ENCODE results near the gene PSMA2.
A peak's percentile ranks its signal among the peaks of the same experiment; 100 is the strongest.

PSMA2 gene

GRCh38 chr7:42914009-42914408, 18.0 kb downstream of the PSMA2 start:
- TF ChIP-seq ZFX (IDR thresholded peaks at IDR 0.05; ENCODE audit: borderline replicate concordance) (no peak), CTCF (IDR thresholded peaks at IDR 0.05) (no peak)
- H3K27ac ChIP-seq = no peak overlapping the region

GRCh38 chr7:42913591-42913990, 18.4 kb downstream of the PSMA2 start:
- no peak overlapping the region for H3K27ac ChIP-seq
- TF ChIP-seq ZFX (IDR thresholded peaks at IDR 0.05; ENCODE audit: borderline replicate concordance) (no peak), CTCF (IDR thresholded peaks at IDR 0.05) (no peak)

GRCh38 chr7:42911454-42912447, 20.2 kb downstream of the PSMA2 start, which contains the start of gene C7orf25:
Gene C7orf25, minus strand, starts transcription at chr7:42912070. Its CDS starts 1,170 bp downstream, at chr7:42910900.
- H3K27ac ChIP-seq = peak within 1 kb of the TSS; percentile 64
- TF ChIP-seq ZFX (IDR thresholded peaks at IDR 0.05; ENCODE audit: borderline replicate concordance) = no peak
- peak; percentile 28 for TF ChIP-seq CTCF (IDR thresholded peaks at IDR 0.05)

- TF ChIP-seq CTCF (IDR thresholded peaks at IDR 0.05) = no peak
- TF ChIP-seq ZFX (IDR thresholded peaks at IDR 0.05; ENCODE audit: borderline replicate concordance) = no peak
- no peak overlapping the region for H3K27ac ChIP-seq
Observed at GRCh38 chr7:42910306-42910705, 21.7 kb downstream of the PSMA2 start.

- H3K27ac ChIP-seq = no peak overlapping the region
- TF ChIP-seq ZFX (IDR thresholded peaks at IDR 0.05; ENCODE audit: borderline replicate concordance) = no peak
Observed at GRCh38 chr7:42907316-42907715, 24.7 kb downstream of the PSMA2 start.

GRCh38 chr7:42906181-42906580, 25.8 kb downstream of the PSMA2 start:
- TF ChIP-seq ZFX (IDR thresholded peaks at IDR 0.05; ENCODE audit: borderline replicate concordance) (no peak), CTCF (IDR thresholded peaks at IDR 0.05) (no peak)
- H3K27ac ChIP-seq = no peak overlapping the region

- TF ChIP-seq ZFX (IDR thresholded peaks at IDR 0.05; ENCODE audit: borderline replicate concordance) (no peak), CTCF (IDR thresholded peaks at IDR 0.05) (no peak)
- no peak overlapping the region for H3K27ac ChIP-seq
Observed at GRCh38 chr7:42902331-42902730, 29.6 kb downstream of the PSMA2 start.
